ENCODE data around the gene AXL. TPM values are rescaled to one million over a fixed set of nuclear protein-coding genes. Genes with fewer than 3 reads are reported as not detected.

The AXL gene
- total and polyA plus RNA-seq, 2 of the 13 experiments (the other 11 are each of a cell fraction or from before 2014, with no cell fraction given): 0.71 to 5.9 TPM

GRCh38 chr19:41192574-41193429 is 26.2 kb upstream of the AXL start, which contains the start of gene CYP2S1 (continued):
- no peak for TF ChIP-seq DMTF1 (CRISPR knock-in tag; IDR thresholded peaks at IDR 0.05)
- TF ChIP-seq ZNF513 (CRISPR knock-in tag; conservative IDR thresholded peaks at IDR 0.05): no peak
- TF ChIP-seq RXRA (CRISPR knock-in tag; IDR thresholded peaks at IDR 0.05): peak; percentile 50; the same call in 1 of the 2 replicates
- TF ChIP-seq HNF4G (IDR thresholded peaks at IDR 0.05; ENCODE audit: borderline replicate concordance, low read depth, low read length): no peak
- no peak for TF ChIP-seq HNF4G (CRISPR knock-in tag; IDR thresholded peaks at IDR 0.05; ENCODE audit: borderline replicate concordance, low read depth)
- 0 out of 2 replicates have a peak, but pooled peaks have one; percentile 23 for TF ChIP-seq ARID2 (CRISPR knock-in tag; IDR thresholded peaks at IDR 0.05; ENCODE audit: borderline replicate concordance)
- no peak for TF ChIP-seq ZC3H4 (CRISPR knock-in tag; IDR thresholded peaks at IDR 0.05; ENCODE audit: borderline replicate concordance)
- TF ChIP-seq MLXIP (CRISPR knock-in tag; IDR thresholded peaks at IDR 0.05; ENCODE audit: borderline replicate concordance): no peak
- no peak for TF ChIP-seq RNF2 (conservative IDR thresholded peaks at IDR 0.05; ENCODE audit: low read depth)
- no peak for TF ChIP-seq ZBTB34 (CRISPR knock-in tag; IDR thresholded peaks at IDR 0.05)
- no peak for TF ChIP-seq SMAD9 (CRISPR knock-in tag; IDR thresholded peaks at IDR 0.05)
- no peak for TF ChIP-seq ZNF782 (CRISPR knock-in tag; IDR thresholded peaks at IDR 0.05; ENCODE audit: borderline replicate concordance)
- TF ChIP-seq SATB2 (CRISPR knock-in tag; IDR thresholded peaks at IDR 0.05): no peak
- TF ChIP-seq MAFG (CRISPR knock-in tag; IDR thresholded peaks at IDR 0.05): no peak
- TF ChIP-seq PAX8 (CRISPR knock-in tag; IDR thresholded peaks at IDR 0.05; ENCODE audit: borderline replicate concordance): no peak
- TF ChIP-seq ZNF496 (CRISPR knock-in tag; IDR thresholded peaks at IDR 0.05; ENCODE audit: insufficient replicate concordance): no peak
- no peak for TF ChIP-seq IKZF5 (CRISPR knock-in tag; IDR thresholded peaks at IDR 0.05)
- TF ChIP-seq FLYWCH1 (CRISPR knock-in tag; IDR thresholded peaks at IDR 0.05): no peak
- peak; percentile 16 for TF ChIP-seq HNRNPLL (IDR thresholded peaks at IDR 0.05; ENCODE audit: low read depth, low read length, poor library complexity, severe bottlenecking)

Measured in HepG2 (cell line).